ENCODE measurements around the gene MINPP1.

MINPP1 gene

DNA sequence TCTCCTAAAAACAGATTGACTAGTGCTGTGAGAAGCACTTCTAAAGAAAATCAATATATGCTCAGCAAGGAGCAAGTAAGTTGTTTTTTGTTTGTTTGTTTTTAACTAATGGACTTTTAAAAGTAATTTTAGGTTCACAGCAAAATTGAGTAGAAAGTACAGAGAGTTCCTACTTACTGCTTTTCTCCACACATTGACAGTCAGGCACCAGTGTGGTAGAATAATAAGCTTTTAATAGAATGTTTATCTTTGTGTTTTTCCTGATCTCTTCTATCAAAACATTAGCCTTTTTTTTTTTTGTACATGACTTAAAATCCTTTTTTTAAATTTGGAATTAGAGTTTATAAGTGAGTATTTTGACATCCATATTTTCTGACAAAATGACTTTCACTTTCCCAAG lies 28.0 kb downstream of the MINPP1 start:
- no peak for DNase-seq (ENCODE audit: low read depth)
- TF ChIP-seq, protein P1, sequence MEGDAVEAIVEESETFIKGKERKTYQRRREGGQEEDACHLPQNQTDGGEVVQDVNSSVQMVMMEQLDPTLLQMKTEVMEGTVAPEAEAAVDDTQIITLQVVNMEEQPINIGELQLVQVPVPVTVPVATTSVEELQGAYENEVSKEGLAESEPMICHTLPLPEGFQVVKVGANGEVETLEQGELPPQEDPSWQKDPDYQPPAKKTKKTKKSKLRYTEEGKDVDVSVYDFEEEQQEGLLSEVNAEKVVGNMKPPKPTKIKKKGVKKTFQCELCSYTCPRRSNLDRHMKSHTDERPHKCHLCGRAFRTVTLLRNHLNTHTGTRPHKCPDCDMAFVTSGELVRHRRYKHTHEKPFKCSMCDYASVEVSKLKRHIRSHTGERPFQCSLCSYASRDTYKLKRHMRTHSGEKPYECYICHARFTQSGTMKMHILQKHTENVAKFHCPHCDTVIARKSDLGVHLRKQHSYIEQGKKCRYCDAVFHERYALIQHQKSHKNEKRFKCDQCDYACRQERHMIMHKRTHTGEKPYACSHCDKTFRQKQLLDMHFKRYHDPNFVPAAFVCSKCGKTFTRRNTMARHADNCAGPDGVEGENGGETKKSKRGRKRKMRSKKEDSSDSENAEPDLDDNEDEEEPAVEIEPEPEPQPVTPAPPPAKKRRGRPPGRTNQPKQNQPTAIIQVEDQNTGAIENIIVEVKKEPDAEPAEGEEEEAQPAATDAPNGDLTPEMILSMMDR (IDR thresholded peaks at IDR 0.05; ENCODE audit: insufficient read depth, low read depth, low read length, missing control alignments): no peak
- no peak overlapping the region for H3K4me3 ChIP-seq (ENCODE audit: low read depth, low read length)

DNA sequence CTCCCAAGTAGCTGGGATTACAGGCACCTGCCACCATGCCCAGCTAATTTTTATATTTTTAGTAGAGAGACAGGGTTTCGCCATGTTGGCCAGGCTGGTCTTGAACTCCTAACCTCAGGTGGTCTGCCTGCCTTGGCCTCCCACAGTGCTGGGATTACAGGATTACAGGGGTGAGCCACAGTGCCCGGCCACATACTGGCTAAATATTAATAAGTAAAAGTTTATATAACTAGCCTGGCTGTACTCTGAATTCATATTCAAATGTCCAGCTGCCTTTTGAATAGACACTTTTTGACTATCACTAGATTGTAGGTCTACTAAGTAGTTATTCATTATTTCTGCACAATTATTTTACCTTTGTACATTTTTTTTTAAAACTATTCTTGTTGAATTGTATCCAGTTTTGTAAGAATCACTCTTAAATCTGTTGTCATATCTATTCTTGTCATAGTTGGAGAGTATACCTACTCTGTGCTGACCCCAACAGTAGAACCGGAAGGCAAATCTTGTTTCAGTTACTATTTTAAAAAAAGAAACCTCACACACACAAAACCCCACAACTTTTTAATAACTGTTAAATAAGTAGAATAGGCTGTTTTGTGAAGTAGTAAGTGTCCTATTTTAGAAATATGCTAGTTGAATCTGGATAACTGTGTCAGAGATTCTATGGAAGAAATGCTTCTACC lies 29.6 kb downstream of the MINPP1 start:
- DNase-seq (ENCODE audit: low read depth): peak; percentile 70
- TF ChIP-seq, protein P1 (IDR thresholded peaks at IDR 0.05; ENCODE audit: insufficient read depth, low read depth, low read length, missing control alignments): no peak
- H3K4me3 ChIP-seq (ENCODE audit: low read depth, low read length): no peak overlapping the region

DNA sequence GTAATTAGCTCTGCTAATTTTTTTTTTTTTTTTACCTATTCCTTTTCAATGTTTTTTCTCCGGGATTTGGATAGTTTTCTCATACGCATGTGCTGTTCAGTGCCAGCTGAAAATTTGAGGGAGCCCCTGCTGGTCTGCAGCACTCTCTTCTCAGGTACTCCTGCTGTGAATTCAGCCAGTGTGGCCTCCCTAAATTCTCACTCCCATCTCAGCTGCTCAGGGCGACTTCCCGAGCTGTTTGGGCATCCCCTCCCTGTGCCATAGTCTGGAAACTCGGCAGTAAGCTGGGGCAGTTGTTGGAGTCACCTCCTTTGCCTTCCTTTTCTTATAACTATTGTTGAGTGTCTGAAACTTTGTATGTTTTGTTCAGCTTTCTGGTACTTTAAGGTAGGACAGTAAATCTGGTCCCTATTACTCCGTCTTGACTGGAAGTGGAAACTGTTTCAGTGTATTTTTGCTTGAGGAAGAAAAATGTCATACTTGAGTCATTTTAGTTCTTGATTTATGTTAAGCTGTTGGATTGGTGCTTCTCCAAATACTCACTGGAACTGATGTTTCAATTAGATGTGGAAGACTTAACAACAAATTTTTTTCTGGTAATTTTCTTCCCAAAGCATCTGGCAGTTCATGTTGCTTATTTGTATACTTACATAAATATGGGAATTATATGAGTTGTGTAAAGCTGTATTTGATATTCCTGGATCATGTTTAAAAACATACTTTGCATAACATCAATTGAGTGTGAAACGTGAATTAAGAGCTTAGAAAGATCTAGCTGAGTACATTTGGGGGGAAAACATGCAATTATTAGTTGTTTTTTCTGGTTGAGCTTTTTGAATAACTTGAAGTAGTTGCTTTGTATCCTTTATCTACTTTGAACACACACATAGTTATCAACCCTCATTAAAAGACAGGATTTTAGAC lies 33.7 kb downstream of the MINPP1 start:
- H3K4me3 ChIP-seq (ENCODE audit: low read depth, low read length): no peak overlapping the region
- TF ChIP-seq, protein P1 (IDR thresholded peaks at IDR 0.05; ENCODE audit: insufficient read depth, low read depth, low read length, missing control alignments): no peak
- no peak for DNase-seq (ENCODE audit: low read depth)

DNA sequence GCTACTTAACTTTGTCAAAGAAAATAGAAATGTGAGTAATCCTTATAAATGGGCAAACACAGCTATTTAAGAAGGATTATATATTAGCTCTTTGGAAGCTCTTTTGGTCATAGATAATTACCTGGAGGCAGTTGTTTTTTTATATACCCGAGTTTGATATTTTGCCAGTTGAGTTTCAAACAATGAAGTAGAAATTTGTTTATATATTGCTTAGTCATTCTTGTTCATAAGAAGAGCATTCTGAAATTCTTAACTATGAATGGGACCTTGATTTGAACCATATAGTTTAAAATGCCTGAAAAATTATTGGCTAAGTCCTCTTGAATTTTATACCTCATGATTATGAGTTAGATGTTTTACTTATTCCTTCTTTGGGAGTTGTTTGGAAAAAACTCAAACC lies 36.4 kb downstream of the MINPP1 start:
- DNase-seq (ENCODE audit: low read depth): no peak
- H3K4me3 ChIP-seq (ENCODE audit: low read depth, low read length): no peak overlapping the region
- TF ChIP-seq, protein P1 (IDR thresholded peaks at IDR 0.05; ENCODE audit: insufficient read depth, low read depth, low read length, missing control alignments): no peak

DNA sequence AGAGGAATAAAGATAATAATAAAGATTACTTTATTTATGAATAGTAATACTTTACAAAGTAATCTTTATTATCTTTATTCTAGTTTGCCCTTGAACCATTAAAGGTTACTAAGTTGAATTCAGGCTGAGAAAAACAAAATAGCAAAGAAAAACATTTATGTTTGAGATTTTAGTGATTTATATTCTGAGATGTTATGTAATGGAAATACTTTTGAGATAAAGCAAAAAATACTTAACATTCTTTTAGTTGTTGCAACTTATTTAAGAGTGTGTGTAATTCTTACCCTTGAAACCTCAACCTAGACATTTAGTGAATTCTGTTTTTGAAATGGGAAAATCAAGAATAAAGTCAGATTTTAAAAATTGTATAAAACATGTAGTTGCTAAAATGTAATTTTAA lies 40.0 kb downstream of the MINPP1 start:
- H3K4me3 ChIP-seq (ENCODE audit: low read depth, low read length): no peak overlapping the region
- no peak for DNase-seq (ENCODE audit: low read depth)
- TF ChIP-seq, protein P1 (IDR thresholded peaks at IDR 0.05; ENCODE audit: insufficient read depth, low read depth, low read length, missing control alignments): no peak

DNA sequence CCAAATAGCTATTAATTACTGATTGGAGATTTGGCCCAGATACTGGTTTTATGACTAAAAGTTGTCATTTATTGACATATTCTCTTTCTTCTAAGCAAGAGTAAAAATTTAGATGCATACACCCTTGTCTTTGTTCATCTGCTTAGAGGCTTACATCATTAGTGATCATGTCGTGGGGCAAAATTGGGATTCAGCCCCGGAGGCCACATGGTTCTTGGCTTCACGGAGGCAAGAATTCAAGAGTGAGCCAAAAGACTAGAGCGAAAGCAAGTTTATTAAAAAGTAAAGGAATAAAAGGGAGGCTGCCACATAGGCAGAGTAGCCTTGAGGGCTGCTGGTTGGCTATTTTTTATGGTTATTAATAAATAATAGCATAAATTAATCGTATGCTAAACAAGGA lies 41.1 kb downstream of the MINPP1 start:
- TF ChIP-seq, protein P1 (IDR thresholded peaks at IDR 0.05; ENCODE audit: insufficient read depth, low read depth, low read length, missing control alignments): no peak
- DNase-seq (ENCODE audit: low read depth): no peak
- H3K4me3 ChIP-seq (ENCODE audit: low read depth, low read length): no peak overlapping the region

Measured in GM12865 (cell line).